WTC11 (cell line): ENCODE results near the gene UBE2H. TPM values are rescaled to one million over a fixed set of nuclear protein-coding genes. Genes with fewer than 3 reads are reported as not detected.
A peak's percentile ranks its signal among the peaks of the same experiment; 100 is the strongest.

ENCODE experiments used
- ATAC-seq: fragments of 200-7000 bp; cut with Tn5 transposase; 2 replicates; pipeline ENCODE4 v1.10.0; 2021; ENCODE audit warnings: mild to moderate bottlenecking, moderate library complexity
- CTCF ChIA-PET: fragments of 300-600 bp; sonication (Branson Sonifier 250); formaldehyde crosslinking; loops from one replicate; lab custom pipeline; 2021; ENCODE audit warnings: antibody characterized with exemption; lab: Charles Lee
- POLR2A ChIA-PET: fragments of 350-600 bp; sonication (Branson Sonifier 250); formaldehyde crosslinking; loops from one replicate; lab custom pipeline; 2021; ENCODE audit warnings: antibody characterized with exemption; lab: Charles Lee
- DNase-seq: peaks from one replicate; pipeline ENCODE4 v3.0.0; 2021; ENCODE audit warnings: low spot score
- H3K27ac Mint-ChIP-seq: 2 replicates; pipeline ENCODE4 v1.8.0; 2021; ENCODE audit warnings: mixed read lengths
- H3K27me3 Mint-ChIP-seq: 2 replicates; pipeline ENCODE4 v1.8.0; 2021; ENCODE audit warnings: low read depth, mild to moderate bottlenecking, moderate library complexity, mixed read lengths
- H3K36me3 Mint-ChIP-seq: 2 replicates; pipeline ENCODE4 v1.8.0; 2021; ENCODE audit warnings: mixed read lengths
- H3K4me1 Mint-ChIP-seq: 2 replicates; pipeline ENCODE4 v1.8.0; 2022; ENCODE audit warnings: mixed read lengths
- H3K4me3 Mint-ChIP-seq: 2 replicates; pipeline ENCODE4 v1.8.0; 2021; ENCODE audit warnings: mild to moderate bottlenecking, moderate library complexity, mixed read lengths
- H3K9me3 Mint-ChIP-seq: 2 replicates; pipeline ENCODE4 v1.8.0; 2021; ENCODE audit warnings: mixed read lengths
- ATF1 ChIP-seq: sonication (generic); formaldehyde crosslinking; IDR thresholded peaks from 2 replicates; pipeline ENCODE4 v1.8.1; 2023; ENCODE audit warnings: mild to moderate bottlenecking, moderate library complexity, missing genetic modification reagents
- ESRRA ChIP-seq: sonication (generic); formaldehyde crosslinking; IDR thresholded peaks from 2 replicates; pipeline ENCODE4 v1.8.1; 2022; ENCODE audit warnings: mild to moderate bottlenecking, missing genetic modification reagents, borderline replicate concordance
- FOXP1 ChIP-seq: sonication (generic); formaldehyde crosslinking; IDR thresholded peaks from 2 replicates; pipeline ENCODE4 v1.8.0; 2022; ENCODE audit warnings: missing genetic modification reagents, mild to moderate bottlenecking, moderate library complexity, borderline replicate concordance
- GABPB1 ChIP-seq: sonication (generic); formaldehyde crosslinking; IDR thresholded peaks from 2 replicates; pipeline ENCODE4 v1.8.1; 2023; ENCODE audit warnings: mild to moderate bottlenecking, missing genetic modification reagents
- GRHL2 ChIP-seq: fragments of 250-450 bp; sonication (Bioruptor Pico); IDR thresholded peaks from 2 replicates; pipeline ENCODE4 v1.8.0; 2022; ENCODE audit warnings: mild to moderate bottlenecking, moderate library complexity; ENCODE audit not compliant: insufficient replicate concordance, severe bottlenecking
- GTF2I ChIP-seq: fragments of 250-450 bp; sonication (Bioruptor Pico); conservative IDR thresholded peaks from 2 replicates; pipeline ENCODE4 v1.4.0; 2021; ENCODE audit warnings: mild to moderate bottlenecking
- KAT7 ChIP-seq: sonication (generic); formaldehyde crosslinking; IDR thresholded peaks from 2 replicates; pipeline ENCODE4 v1.8.1; 2023; ENCODE audit warnings: missing genetic modification reagents, mild to moderate bottlenecking, borderline replicate concordance
- MXD4 ChIP-seq: fragments of 250-450 bp; sonication (Bioruptor Pico); IDR thresholded peaks from 2 replicates; pipeline ENCODE4 v1.8.0; 2021; ENCODE audit warnings: mild to moderate bottlenecking, moderate library complexity, borderline replicate concordance
- NFATC4 ChIP-seq: fragments of 250-450 bp; sonication (Bioruptor Pico); IDR thresholded peaks from 2 replicates; pipeline ENCODE4 v1.9.0; 2021; ENCODE audit warnings: mild to moderate bottlenecking
- NFYB ChIP-seq: sonication (generic); formaldehyde crosslinking; conservative IDR thresholded peaks from 2 replicates; pipeline ENCODE4 v1.8.0; 2022; ENCODE audit warnings: low read depth, missing genetic modification reagents
- NR2C2 ChIP-seq: sonication (generic); formaldehyde crosslinking; IDR thresholded peaks from 2 replicates; pipeline ENCODE4 v1.8.0; 2022; ENCODE audit warnings: mild to moderate bottlenecking, missing genetic modification reagents
- NR3C1 ChIP-seq: sonication (generic); formaldehyde crosslinking; conservative IDR thresholded peaks from 2 replicates; pipeline ENCODE4 v1.8.1; 2023; ENCODE audit warnings: low read depth, mild to moderate bottlenecking, missing genetic modification reagents
- PRRX2 ChIP-seq: fragments of 250-450 bp; sonication (Bioruptor Pico); IDR thresholded peaks from 2 replicates; pipeline ENCODE4 v1.8.0; 2021; ENCODE audit warnings: mild to moderate bottlenecking
- RORB ChIP-seq: fragments of 250-450 bp; sonication (Bioruptor Pico); IDR thresholded peaks from 2 replicates; pipeline ENCODE4 v1.9.0; 2021; ENCODE audit warnings: mild to moderate bottlenecking
- TEAD1 ChIP-seq: sonication (generic); formaldehyde crosslinking; IDR thresholded peaks from 2 replicates; pipeline ENCODE4 v1.8.0; 2022; ENCODE audit warnings: mild to moderate bottlenecking, missing genetic modification reagents
- ZBTB21 ChIP-seq: sonication (generic); formaldehyde crosslinking; IDR thresholded peaks from 2 replicates; pipeline ENCODE4 v1.8.1; 2023; ENCODE audit warnings: mild to moderate bottlenecking, missing genetic modification reagents, borderline replicate concordance
- ZNF138 ChIP-seq: sonication (generic); formaldehyde crosslinking; conservative IDR thresholded peaks from 2 replicates; pipeline ENCODE4 v1.8.1; 2022; ENCODE audit warnings: mild to moderate bottlenecking, moderate library complexity, missing genetic modification reagents
- ZNF219 ChIP-seq: sonication (generic); formaldehyde crosslinking; IDR thresholded peaks from 2 replicates; pipeline ENCODE4 v1.8.0; 2023; ENCODE audit warnings: missing genetic modification reagents, mild to moderate bottlenecking, borderline replicate concordance
- total RNA-seq: library from RNA; stranded (reverse); gene quantifications from 3 replicates; pipeline ENCODE4 v1.2.3, GENCODE V29; 2021
- TF ChIP-seq, protein P1 (sequence below): fragments of 250-450 bp; sonication (Bioruptor Pico); IDR thresholded peaks from 2 replicates; pipeline ENCODE4 v2.1.2; 2022; ENCODE audit warnings: mild to moderate bottlenecking, moderate library complexity
- TF ChIP-seq, protein P2 (sequence below): fragments of 250-450 bp; sonication (Bioruptor Pico); IDR thresholded peaks from 2 replicates; pipeline ENCODE4 v1.9.0; 2021; ENCODE audit warnings: mild to moderate bottlenecking
- TF ChIP-seq, protein P3 (sequence below): sonication (generic); formaldehyde crosslinking; IDR thresholded peaks from 2 replicates; pipeline ENCODE4 v1.8.1; 2023; ENCODE audit warnings: mild to moderate bottlenecking, missing genetic modification reagents
- TF ChIP-seq, protein P4 (sequence below): fragments of 200-600 bp; IDR thresholded peaks from 2 replicates; pipeline ENCODE4 v1.8.0; 2022; ENCODE audit warnings: antibody characterized with exemption
- TF ChIP-seq, protein P5 (sequence below): fragments of 250-450 bp; sonication (Bioruptor Pico); conservative IDR thresholded peaks from 2 replicates; pipeline ENCODE4 v1.9.0; 2021; ENCODE audit warnings: mild to moderate bottlenecking
- TF ChIP-seq, protein P6 (sequence below): sonication (generic); formaldehyde crosslinking; IDR thresholded peaks from 2 replicates; pipeline ENCODE4 v1.8.1; 2022; ENCODE audit warnings: missing genetic modification reagents, borderline replicate concordance
- TF ChIP-seq, protein P7 (sequence below): sonication (generic); formaldehyde crosslinking; conservative IDR thresholded peaks from 2 replicates; pipeline ENCODE4 v1.8.1; 2022; ENCODE audit warnings: mild to moderate bottlenecking, missing genetic modification reagents
- TF ChIP-seq, protein P8 (sequence below): sonication (generic); formaldehyde crosslinking; IDR thresholded peaks from 2 replicates; pipeline ENCODE4 v1.8.0; 2022; ENCODE audit warnings: mild to moderate bottlenecking, missing genetic modification reagents

UBE2H gene
- total RNA-seq, 1 experiment from 2014 or later: 55.0 TPM

DNA sequence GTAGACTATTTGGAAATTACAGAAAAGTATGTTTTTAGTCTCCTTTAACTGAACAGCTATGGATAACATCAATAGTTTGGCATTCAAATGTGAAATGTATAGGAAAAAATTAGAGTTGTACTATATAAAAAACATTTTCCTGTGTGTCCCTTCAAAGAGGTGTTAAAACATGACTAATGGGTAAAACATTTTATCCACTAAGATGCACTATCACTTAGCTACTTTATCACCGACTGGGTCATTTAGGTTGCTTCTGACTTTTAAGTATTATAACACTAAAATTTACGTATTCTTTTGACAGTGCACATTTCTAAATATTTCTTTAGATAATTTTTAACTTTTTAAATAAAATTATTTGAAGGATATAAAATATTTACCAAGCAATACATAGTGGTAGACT, 77.6 kb downstream of the UBE2H start (continued):
- TF ChIP-seq GRHL2 (no peak), MXD4 (CRISPR knock-in tag) (no peak), NFATC4 (CRISPR knock-in tag) (no peak), KAT7 (no peak), NR2C2 (CRISPR knock-in tag) (no peak), GABPB1 (CRISPR knock-in tag) (no peak), TEAD1 (no peak), PRRX2 (CRISPR knock-in tag) (no peak)
- TF ChIP-seq, protein P1, sequence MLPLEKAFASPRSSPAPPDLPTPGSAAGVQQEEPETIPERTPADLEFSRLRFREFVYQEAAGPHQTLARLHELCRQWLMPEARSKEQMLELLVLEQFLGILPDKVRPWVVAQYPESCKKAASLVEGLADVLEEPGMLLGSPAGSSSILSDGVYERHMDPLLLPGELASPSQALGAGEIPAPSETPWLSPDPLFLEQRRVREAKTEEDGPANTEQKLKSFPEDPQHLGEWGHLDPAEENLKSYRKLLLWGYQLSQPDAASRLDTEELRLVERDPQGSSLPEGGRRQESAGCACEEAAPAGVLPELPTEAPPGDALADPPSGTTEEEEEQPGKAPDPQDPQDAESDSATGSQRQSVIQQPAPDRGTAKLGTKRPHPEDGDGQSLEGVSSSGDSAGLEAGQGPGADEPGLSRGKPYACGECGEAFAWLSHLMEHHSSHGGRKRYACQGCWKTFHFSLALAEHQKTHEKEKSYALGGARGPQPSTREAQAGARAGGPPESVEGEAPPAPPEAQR (CRISPR knock-in tag): no peak
- TF ChIP-seq, protein P2, sequence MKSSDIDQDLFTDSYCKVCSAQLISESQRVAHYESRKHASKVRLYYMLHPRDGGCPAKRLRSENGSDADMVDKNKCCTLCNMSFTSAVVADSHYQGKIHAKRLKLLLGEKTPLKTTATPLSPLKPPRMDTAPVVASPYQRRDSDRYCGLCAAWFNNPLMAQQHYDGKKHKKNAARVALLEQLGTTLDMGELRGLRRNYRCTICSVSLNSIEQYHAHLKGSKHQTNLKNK (CRISPR knock-in tag): no peak
- TF ChIP-seq, protein P3, sequence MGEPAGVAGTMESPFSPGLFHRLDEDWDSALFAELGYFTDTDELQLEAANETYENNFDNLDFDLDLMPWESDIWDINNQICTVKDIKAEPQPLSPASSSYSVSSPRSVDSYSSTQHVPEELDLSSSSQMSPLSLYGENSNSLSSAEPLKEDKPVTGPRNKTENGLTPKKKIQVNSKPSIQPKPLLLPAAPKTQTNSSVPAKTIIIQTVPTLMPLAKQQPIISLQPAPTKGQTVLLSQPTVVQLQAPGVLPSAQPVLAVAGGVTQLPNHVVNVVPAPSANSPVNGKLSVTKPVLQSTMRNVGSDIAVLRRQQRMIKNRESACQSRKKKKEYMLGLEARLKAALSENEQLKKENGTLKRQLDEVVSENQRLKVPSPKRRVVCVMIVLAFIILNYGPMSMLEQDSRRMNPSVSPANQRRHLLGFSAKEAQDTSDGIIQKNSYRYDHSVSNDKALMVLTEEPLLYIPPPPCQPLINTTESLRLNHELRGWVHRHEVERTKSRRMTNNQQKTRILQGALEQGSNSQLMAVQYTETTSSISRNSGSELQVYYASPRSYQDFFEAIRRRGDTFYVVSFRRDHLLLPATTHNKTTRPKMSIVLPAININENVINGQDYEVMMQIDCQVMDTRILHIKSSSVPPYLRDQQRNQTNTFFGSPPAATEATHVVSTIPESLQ: no peak
- TF ChIP-seq, protein P4, sequence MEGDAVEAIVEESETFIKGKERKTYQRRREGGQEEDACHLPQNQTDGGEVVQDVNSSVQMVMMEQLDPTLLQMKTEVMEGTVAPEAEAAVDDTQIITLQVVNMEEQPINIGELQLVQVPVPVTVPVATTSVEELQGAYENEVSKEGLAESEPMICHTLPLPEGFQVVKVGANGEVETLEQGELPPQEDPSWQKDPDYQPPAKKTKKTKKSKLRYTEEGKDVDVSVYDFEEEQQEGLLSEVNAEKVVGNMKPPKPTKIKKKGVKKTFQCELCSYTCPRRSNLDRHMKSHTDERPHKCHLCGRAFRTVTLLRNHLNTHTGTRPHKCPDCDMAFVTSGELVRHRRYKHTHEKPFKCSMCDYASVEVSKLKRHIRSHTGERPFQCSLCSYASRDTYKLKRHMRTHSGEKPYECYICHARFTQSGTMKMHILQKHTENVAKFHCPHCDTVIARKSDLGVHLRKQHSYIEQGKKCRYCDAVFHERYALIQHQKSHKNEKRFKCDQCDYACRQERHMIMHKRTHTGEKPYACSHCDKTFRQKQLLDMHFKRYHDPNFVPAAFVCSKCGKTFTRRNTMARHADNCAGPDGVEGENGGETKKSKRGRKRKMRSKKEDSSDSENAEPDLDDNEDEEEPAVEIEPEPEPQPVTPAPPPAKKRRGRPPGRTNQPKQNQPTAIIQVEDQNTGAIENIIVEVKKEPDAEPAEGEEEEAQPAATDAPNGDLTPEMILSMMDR: no peak

DNA sequence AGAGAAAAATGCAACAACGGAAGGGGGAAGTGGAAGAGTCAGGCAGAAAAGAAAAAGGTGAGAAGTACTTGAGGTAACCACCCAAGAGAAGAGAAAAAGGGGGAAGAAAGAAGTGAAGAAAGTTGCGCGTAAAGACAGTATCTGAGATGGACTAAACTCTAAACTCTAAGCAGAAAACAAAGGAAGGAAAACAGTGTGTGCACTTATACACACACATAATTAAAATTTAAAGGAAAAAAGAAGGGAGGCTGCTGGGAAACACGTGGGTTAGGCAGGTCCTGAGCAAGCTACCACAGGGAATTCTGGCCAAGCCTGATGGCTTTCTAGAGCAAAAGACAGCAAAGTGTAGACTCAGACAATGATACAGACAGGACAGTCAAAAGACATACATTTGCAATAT, 78.0 kb downstream of the UBE2H start:
- ChIA-PET POLR2A (no interaction called here), CTCF (no interaction called here)
- no peak for DNase-seq
- H3K9me3 Mint-ChIP-seq: no peaks in the 10 kb centered on the region
- no peak overlapping the region for H3K4me3 Mint-ChIP-seq
- H3K27ac Mint-ChIP-seq: peak overlapping the region; percentile 44
- no peaks in the 10 kb centered on the region; the same call in 1 of the 2 replicates for H3K27me3 Mint-ChIP-seq
- H3K36me3 Mint-ChIP-seq: peaks cover 18% of the 10 kb centered on the region
- ATAC-seq: no peak
- peaks cover 44% of the 10 kb centered on the region for H3K4me1 Mint-ChIP-seq
- no peak for TF ChIP-seq ZNF219 (CRISPR knock-in tag)
- no peak for TF ChIP-seq NR3C1 (CRISPR knock-in tag)
- TF ChIP-seq, protein P5, sequence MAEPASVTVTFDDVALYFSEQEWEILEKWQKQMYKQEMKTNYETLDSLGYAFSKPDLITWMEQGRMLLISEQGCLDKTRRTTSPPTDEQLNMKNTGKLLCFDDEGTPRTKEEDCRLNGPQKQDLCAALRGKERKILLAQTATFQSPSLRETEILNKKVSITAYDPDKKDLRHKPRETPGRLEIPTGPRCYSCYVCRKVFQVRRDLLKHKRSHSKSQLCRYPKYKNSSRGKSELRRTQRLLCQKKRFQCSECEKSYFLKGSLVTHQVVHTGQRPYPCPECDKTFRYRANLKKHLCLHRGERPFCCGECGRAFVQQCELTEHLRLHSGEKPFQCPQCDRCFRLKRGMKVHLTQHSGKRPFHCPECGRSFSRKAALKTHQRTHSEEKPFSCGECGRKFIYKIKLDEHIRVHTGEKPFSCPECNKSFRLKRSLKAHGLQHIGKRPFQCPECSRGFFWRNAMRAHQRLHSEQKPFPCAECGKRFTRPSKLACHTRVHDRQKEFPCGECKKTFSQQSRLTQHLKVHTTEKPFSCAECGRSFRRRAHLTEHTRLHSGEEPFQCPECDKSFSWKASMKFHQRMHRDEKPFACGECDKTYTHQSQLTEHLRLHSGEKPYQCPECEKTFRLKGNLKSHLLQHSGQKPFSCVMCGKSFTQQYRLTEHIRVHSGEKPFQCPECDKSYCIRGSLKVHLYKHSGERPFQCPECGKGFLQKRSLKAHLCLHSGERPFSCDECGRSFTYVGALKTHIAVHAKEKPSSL (CRISPR knock-in tag): no peak
- no peak for TF ChIP-seq GRHL2
- no peak for TF ChIP-seq ZBTB21 (CRISPR knock-in tag)
- TF ChIP-seq ZNF138: no peak
- TF ChIP-seq, protein P6, sequence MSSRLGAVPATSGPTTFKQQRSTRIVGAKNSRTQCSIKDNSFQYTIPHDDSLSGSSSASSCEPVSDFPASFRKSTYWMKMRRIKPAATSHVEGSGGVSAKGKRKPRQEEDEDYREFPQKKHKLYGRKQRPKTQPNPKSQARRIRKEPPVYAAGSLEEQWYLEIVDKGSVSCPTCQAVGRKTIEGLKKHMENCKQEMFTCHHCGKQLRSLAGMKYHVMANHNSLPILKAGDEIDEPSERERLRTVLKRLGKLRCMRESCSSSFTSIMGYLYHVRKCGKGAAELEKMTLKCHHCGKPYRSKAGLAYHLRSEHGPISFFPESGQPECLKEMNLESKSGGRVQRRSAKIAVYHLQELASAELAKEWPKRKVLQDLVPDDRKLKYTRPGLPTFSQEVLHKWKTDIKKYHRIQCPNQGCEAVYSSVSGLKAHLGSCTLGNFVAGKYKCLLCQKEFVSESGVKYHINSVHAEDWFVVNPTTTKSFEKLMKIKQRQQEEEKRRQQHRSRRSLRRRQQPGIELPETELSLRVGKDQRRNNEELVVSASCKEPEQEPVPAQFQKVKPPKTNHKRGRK: no peak
- TF ChIP-seq NFYB (CRISPR knock-in tag): no peak
- no peak for TF ChIP-seq ATF1 (CRISPR knock-in tag)
- no peak for TF ChIP-seq RORB (CRISPR knock-in tag)
- TF ChIP-seq, protein P7, sequence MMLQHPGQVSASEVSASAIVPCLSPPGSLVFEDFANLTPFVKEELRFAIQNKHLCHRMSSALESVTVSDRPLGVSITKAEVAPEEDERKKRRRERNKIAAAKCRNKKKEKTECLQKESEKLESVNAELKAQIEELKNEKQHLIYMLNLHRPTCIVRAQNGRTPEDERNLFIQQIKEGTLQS (CRISPR knock-in tag): no peak
- no peak for TF ChIP-seq GTF2I (CRISPR knock-in tag)
- TF ChIP-seq, protein P8, sequence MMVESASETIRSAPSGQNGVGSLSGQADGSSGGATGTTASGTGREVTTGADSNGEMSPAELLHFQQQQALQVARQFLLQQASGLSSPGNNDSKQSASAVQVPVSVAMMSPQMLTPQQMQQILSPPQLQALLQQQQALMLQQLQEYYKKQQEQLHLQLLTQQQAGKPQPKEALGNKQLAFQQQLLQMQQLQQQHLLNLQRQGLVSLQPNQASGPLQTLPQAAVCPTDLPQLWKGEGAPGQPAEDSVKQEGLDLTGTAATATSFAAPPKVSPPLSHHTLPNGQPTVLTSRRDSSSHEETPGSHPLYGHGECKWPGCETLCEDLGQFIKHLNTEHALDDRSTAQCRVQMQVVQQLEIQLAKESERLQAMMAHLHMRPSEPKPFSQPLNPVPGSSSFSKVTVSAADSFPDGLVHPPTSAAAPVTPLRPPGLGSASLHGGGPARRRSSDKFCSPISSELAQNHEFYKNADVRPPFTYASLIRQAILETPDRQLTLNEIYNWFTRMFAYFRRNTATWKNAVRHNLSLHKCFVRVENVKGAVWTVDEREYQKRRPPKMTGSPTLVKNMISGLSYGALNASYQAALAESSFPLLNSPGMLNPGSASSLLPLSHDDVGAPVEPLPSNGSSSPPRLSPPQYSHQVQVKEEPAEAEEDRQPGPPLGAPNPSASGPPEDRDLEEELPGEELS (CRISPR knock-in tag): no peak
- no peak for TF ChIP-seq ESRRA (CRISPR knock-in tag)
- TF ChIP-seq FOXP1 (CRISPR knock-in tag): no peak
